Keratinocyte (primary cell): ENCODE data around the gene GALNT2. TPM values are rescaled to one million over a fixed set of nuclear protein-coding genes. Genes with fewer than 3 reads are reported as not detected.

ENCODE experiments used
- DNase-seq: peaks from one replicate; pipeline ENCODE4 v3.0.0-alpha.2; 2011; ENCODE audit warnings: low read depth, missing footprints, low spot score
- FAIRE-seq: peaks from 2 replicates; lab custom pipeline; 2011; peaks lifted over from hg19 to GRCh38; lab: Jason Lieb, UNC
- H2AFZ ChIP-seq: 2 replicates; pipeline ENCODE4 v1.6.0; 2012; ENCODE audit warnings: low read length, control low read depth, inconsistent platforms; ENCODE audit not compliant: control insufficient read depth
- H3K27ac ChIP-seq: 2 replicates; pipeline ENCODE4 v1.5.1; 2011; ENCODE audit warnings: low read length; ENCODE audit not compliant: control insufficient read depth, insufficient read depth
- H3K27me3 ChIP-seq: 3 replicates; pipeline ENCODE4 v1.6.0; 2011; ENCODE audit warnings: low read length; ENCODE audit not compliant: control insufficient read depth, insufficient read depth; ENCODE audit errors: extremely low read depth
- H3K36me3 ChIP-seq, 2 experiments: 2 replicates in 1 of 2; 3 replicates in 1 of 2; pipeline ENCODE4 v1.5.1; 2011; ENCODE audit warnings: low read length in 2 of 2, mild to moderate bottlenecking in 1 of 2; ENCODE audit not compliant: control insufficient read depth in 2 of 2, insufficient read depth in 2 of 2; ENCODE audit errors: extremely low read depth in 1 of 2
- H3K4me1 ChIP-seq: 3 replicates; pipeline ENCODE4 v1.5.1; 2011; ENCODE audit warnings: low read length; ENCODE audit not compliant: control insufficient read depth, insufficient read depth; ENCODE audit errors: extremely low read depth
- H3K4me2 ChIP-seq: 3 replicates; pipeline ENCODE4 v1.6.0; 2011; ENCODE audit warnings: low read depth, low read length; ENCODE audit not compliant: control insufficient read depth, insufficient read depth; ENCODE audit errors: extremely low read depth
- H3K4me3 ChIP-seq, 3 experiments: fragments of 200-600 bp in 1 of 3; sonication (generic) in 1 of 3; 2 replicates in 2 of 3; 3 replicates in 1 of 3; pipeline ENCODE4 v1.5.1; 2011 to 2016; ENCODE audit warnings: low read length in 3 of 3, mild to moderate bottlenecking in 3 of 3, control low read depth in 2 of 3, inconsistent platforms in 1 of 3, low read depth in 1 of 3, mixed read lengths in 1 of 3, mixed run types in 1 of 3, moderate library complexity in 1 of 3; ENCODE audit not compliant: control insufficient read depth in 2 of 3, insufficient read depth in 2 of 3; ENCODE audit errors: extremely low read depth in 1 of 3
- H3K79me2 ChIP-seq: 2 replicates; pipeline ENCODE4 v1.6.0; 2012; ENCODE audit warnings: low read length; ENCODE audit not compliant: control insufficient read depth, insufficient read depth
- H3K9ac ChIP-seq: 3 replicates; pipeline ENCODE4 v1.6.0; 2011; ENCODE audit warnings: low read length; ENCODE audit not compliant: control insufficient read depth, insufficient read depth; ENCODE audit errors: extremely low read depth
- H3K9me1 ChIP-seq: 3 replicates; pipeline ENCODE4 v1.6.0; 2011; ENCODE audit warnings: low read length; ENCODE audit not compliant: control insufficient read depth, insufficient read depth; ENCODE audit errors: extremely low read depth
- H3K9me3 ChIP-seq: 2 replicates; pipeline ENCODE4 v1.5.1; 2012; ENCODE audit warnings: low read depth, low read length; ENCODE audit not compliant: control insufficient read depth
- H4K20me1 ChIP-seq: 3 replicates; pipeline ENCODE4 v1.6.0; 2011; ENCODE audit warnings: low read length; ENCODE audit not compliant: control insufficient read depth, insufficient read depth; ENCODE audit errors: extremely low read depth
- EZH2 ChIP-seq: IDR thresholded peaks from one replicate; pipeline ENCODE4 v1.6.1; 2012; ENCODE audit warnings: inconsistent platforms, mild to moderate bottlenecking, low read length, moderate library complexity
- dilution Hi-C: fragments of 300-500 bp; cut with MboI; formaldehyde crosslinking; loops from one replicate; pipeline ENCODE4 v1.7.0; 2020; ENCODE audit warnings: low sequenced_read_pairs; ENCODE audit not compliant: extremely low pct_ligation_motif_present
- polyA plus RNA-seq, 5 experiments: library from polyadenylated mRNA; depleted of rRNA in 3 of 5; stranded (reverse) in 3 of 5; stranded (forward) in 1 of 5; unstranded in 1 of 5; fragments of >200 nt; gene quantifications; 1 replicate in 1 of 5; 2 replicates in 3 of 5; 3 replicates in 1 of 5; pipeline versions ENCODE4 v1.2.1 to v1.2.3, GENCODE V29; 2011 to 2012; ENCODE audit warnings: missing spikeins in 2 of 5, low read depth in 1 of 5, low replicate concordance in 1 of 5
- TF ChIP-seq, protein P1 (sequence below), 3 experiments: IDR thresholded peaks in 1 of 3; conservative IDR thresholded peaks in 1 of 3; optimal IDR thresholded peaks in 1 of 3; 2 replicates in 2 of 3; 3 replicates in 1 of 3; pipeline versions ENCODE3 to v1.5.1; 2011; ENCODE audit warnings: low read length in 3 of 3, mild to moderate bottlenecking in 3 of 3, moderate library complexity in 2 of 3, control low read depth in 1 of 3, inconsistent platforms in 1 of 3; ENCODE audit not compliant: insufficient read depth in 2 of 3; ENCODE audit errors: extremely low read depth in 1 of 3

GALNT2 gene
- polyA plus RNA-seq, 1 donor (not counting 4 experiments of a cell fraction or from before 2014, with no cell fraction given) = 61.7 TPM

DNA sequence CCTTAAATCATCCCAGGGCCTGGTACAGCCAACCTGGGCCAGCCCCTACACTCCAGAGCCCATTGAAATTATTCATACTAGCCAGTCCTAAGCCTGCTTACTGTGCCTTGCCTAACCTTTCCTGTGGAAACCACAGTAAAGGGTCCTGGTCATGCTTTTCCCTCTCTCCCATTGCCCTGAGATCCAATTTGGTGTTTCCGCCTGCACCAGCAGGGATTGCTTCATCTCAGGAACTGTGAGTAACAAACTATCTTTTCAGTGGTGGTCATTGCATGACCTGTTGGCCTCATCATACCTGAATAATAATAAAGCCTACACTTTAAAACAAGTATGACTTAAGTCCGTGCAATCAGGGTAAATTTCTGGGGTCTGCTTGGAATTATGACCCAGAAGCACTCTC is 18.7 kb upstream of the GALNT2 start:
- dilution Hi-C loops = no loop called here
- Histone ChIP-seq H2AFZ (no peak overlapping the region), H3K9me1 (no peaks in the 10 kb centered on the region), H3K27me3 (peaks cover 2% of the 10 kb centered on the region), H3K4me2 (no peak overlapping the region), H3K4me3 (no peak overlapping the region), H3K9me3 (no peaks in the 10 kb centered on the region), H3K27ac (no peak overlapping the region), H4K20me1 (no peaks in the 10 kb centered on the region), H3K36me3 (no peaks in the 10 kb centered on the region), H3K4me1 (no peaks in the 10 kb centered on the region), H3K9ac (no peak overlapping the region), H3K79me2 (no peaks in the 10 kb centered on the region)
- FAIRE-seq (no peak), DNase-seq (no peak)
- TF ChIP-seq, protein P1, sequence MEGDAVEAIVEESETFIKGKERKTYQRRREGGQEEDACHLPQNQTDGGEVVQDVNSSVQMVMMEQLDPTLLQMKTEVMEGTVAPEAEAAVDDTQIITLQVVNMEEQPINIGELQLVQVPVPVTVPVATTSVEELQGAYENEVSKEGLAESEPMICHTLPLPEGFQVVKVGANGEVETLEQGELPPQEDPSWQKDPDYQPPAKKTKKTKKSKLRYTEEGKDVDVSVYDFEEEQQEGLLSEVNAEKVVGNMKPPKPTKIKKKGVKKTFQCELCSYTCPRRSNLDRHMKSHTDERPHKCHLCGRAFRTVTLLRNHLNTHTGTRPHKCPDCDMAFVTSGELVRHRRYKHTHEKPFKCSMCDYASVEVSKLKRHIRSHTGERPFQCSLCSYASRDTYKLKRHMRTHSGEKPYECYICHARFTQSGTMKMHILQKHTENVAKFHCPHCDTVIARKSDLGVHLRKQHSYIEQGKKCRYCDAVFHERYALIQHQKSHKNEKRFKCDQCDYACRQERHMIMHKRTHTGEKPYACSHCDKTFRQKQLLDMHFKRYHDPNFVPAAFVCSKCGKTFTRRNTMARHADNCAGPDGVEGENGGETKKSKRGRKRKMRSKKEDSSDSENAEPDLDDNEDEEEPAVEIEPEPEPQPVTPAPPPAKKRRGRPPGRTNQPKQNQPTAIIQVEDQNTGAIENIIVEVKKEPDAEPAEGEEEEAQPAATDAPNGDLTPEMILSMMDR (optimal IDR thresholded peaks at IDR 0.05 in 1 of 3, IDR thresholded peaks at IDR 0.05 in 1 of 3, conservative IDR thresholded peaks at IDR 0.05 in 1 of 3; ENCODE audit: extremely low read depth in 1 of 3, insufficient read depth in 2 of 3, low read length in 3 of 3) = no peak
- no peak for TF ChIP-seq EZH2

DNA sequence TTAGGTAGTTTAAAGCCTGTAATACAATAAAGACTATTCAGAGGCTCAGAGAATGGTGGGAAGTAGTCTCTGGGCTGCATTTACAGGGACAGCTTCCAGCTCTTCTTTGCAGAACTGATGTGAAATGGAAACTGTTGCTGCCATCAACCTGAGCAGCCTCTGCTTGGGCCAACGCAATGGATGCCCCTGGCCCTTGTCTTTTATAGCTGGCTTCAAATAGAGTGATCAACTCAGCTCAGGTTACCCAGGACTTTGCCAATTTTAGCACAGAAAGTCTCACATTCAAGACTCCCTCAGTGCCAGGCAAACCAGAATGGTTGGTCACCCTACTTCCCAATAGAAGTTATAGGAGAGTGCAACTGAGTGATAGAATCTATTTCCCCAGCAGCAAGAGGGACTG is 18.1 kb upstream of the GALNT2 start:
- FAIRE-seq (no peak), DNase-seq (no peak)
- H3K9me3 ChIP-seq = no peaks in the 10 kb centered on the region
- no peaks in the 10 kb centered on the region for H3K9me1 ChIP-seq
- dilution Hi-C loops = no loop called here
- H2AFZ ChIP-seq = no peak overlapping the region
- H3K27me3 ChIP-seq = peaks cover 2% of the 10 kb centered on the region
- H3K27ac ChIP-seq = no peak overlapping the region
- H3K79me2 ChIP-seq = no peaks in the 10 kb centered on the region
- H3K4me2 ChIP-seq = no peak overlapping the region
- TF ChIP-seq, protein P1 (optimal IDR thresholded peaks at IDR 0.05 in 1 of 3, IDR thresholded peaks at IDR 0.05 in 1 of 3, conservative IDR thresholded peaks at IDR 0.05 in 1 of 3; ENCODE audit: extremely low read depth in 1 of 3, insufficient read depth in 2 of 3, low read length in 3 of 3) = no peak
- no peak for TF ChIP-seq EZH2
- H4K20me1 ChIP-seq = no peaks in the 10 kb centered on the region
- no peak overlapping the region for H3K4me3 ChIP-seq
- H3K4me1 ChIP-seq = no peaks in the 10 kb centered on the region
- H3K9ac ChIP-seq = no peak overlapping the region
- H3K36me3 ChIP-seq = no peaks in the 10 kb centered on the region
